ENCODE measurements around the gene RIMBP2.
"Not testable (repeated sequence)": the region's sequence is repeated elsewhere in the genome, so short reads cannot be mapped to it uniquely, and the experiment has no call there.

RIMBP2 gene

GRCh38 chr12:130745921-130746320 is 29.8 kb upstream of the RIMBP2 start:
- H3K4me3 ChIP-seq (ENCODE audit: low read depth, low read length) = no peak overlapping the region
- no peak for TF ChIP-seq CTCF (IDR thresholded peaks at IDR 0.05; ENCODE audit: borderline replicate concordance, insufficient read depth, low read depth, low read length)

GRCh38 chr12:130744274-130744673 is 28.2 kb upstream of the RIMBP2 start:
- TF ChIP-seq CTCF (IDR thresholded peaks at IDR 0.05; ENCODE audit: borderline replicate concordance, insufficient read depth, low read depth, low read length) = no peak

GRCh38 chr12:130743606-130744005 is 27.5 kb upstream of the RIMBP2 start:
- H3K4me3 ChIP-seq (ENCODE audit: low read depth, low read length) = no peak overlapping the region
- no peak for TF ChIP-seq CTCF (IDR thresholded peaks at IDR 0.05; ENCODE audit: borderline replicate concordance, insufficient read depth, low read depth, low read length)

More at GRCh38 chr12:130744274-130744673, 28.2 kb upstream of the RIMBP2 start:
- H3K4me3 ChIP-seq (ENCODE audit: low read depth, low read length) = no peak overlapping the region

- no peak for TF ChIP-seq CTCF (IDR thresholded peaks at IDR 0.05; ENCODE audit: borderline replicate concordance, insufficient read depth, low read depth, low read length)
Measured at GRCh38 chr12:130743176-130743575, 27.1 kb upstream of the RIMBP2 start.

DNA sequence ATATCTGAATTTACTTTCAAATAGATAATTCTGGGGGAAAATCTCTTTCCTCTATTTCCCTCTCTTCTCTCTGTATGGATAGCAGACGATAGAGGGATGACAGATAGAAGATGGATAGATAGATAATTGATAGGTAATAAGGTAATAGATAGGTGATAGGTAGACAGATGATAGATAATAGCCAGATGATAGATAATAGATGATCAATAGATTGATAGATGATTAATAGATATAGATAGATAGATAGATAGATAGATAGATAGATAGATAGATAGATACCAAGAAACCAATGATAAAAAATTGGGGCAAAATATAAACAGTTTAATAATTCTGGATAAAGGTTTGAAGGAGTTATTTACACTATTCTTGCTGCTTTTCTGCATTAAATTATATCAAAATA is 26.6 kb upstream of the RIMBP2 start:
- TF ChIP-seq CTCF (IDR thresholded peaks at IDR 0.05; ENCODE audit: borderline replicate concordance, insufficient read depth, low read depth, low read length) = no peak
- no peak overlapping the region for H3K4me3 ChIP-seq (ENCODE audit: low read depth, low read length)

More at GRCh38 chr12:130743176-130743575, 27.1 kb upstream of the RIMBP2 start:
- H3K4me3 ChIP-seq (ENCODE audit: low read depth, low read length) = no peak overlapping the region

DNA sequence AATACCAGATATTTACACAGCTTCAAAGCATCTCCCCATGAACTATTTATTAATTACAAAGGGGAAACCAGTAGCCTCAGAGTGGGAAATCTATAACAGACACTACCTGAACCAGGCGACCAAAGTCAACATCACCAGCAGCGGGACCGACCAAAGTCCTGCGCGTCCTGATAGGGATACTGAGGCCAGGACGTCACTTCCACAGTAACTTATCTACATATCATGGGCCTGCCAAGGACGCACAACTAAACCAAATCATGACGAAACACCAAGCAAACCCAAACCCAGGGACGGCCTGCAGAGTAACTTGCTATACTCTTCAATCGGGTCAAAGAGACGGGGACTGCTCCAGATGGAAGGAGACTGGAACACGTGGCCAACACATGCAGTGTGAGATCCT is 26.0 kb upstream of the RIMBP2 start:
- no peak overlapping the region for H3K4me3 ChIP-seq (ENCODE audit: low read depth, low read length)
- no peak for TF ChIP-seq CTCF (IDR thresholded peaks at IDR 0.05; ENCODE audit: borderline replicate concordance, insufficient read depth, low read depth, low read length)

DNA sequence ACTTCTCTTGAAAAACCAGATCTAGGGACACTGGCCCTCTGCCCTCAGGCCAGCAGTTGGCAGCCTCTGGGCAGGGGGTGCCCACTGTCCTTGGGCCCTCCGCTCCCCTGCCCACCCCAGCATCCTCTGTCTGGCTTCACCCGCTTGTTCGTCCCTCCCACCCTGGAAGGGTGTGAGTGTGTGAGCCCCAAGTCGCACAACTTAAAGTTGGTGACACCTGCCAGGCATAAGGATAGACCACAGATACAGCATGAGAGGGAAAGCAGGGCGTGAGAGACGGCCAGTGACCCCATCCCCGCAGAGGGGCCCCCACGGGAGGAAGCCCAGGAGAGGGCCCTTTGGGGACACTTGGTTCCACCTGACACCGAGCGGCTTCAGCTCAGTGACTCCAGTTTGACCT is 23.5 kb upstream of the RIMBP2 start:
- TF ChIP-seq CTCF (IDR thresholded peaks at IDR 0.05; ENCODE audit: borderline replicate concordance, insufficient read depth, low read depth, low read length) = no peak
- no peak overlapping the region for H3K4me3 ChIP-seq (ENCODE audit: low read depth, low read length)

GRCh38 chr12:130738403-130738802 is 22.3 kb upstream of the RIMBP2 start:
- not testable (repeated sequence) for H3K4me3 ChIP-seq (ENCODE audit: low read depth, low read length)

Measured in GM12875 (cell line).